Thymus (tissue), 11 donors: ENCODE measurements around the gene CPEB3. TPM values are rescaled to one million over a fixed set of nuclear protein-coding genes. Genes with fewer than 3 reads are reported as not detected.
"Not testable (repeated sequence)": the region's sequence is repeated elsewhere in the genome, so short reads cannot be mapped to it uniquely, and the experiment has no call there.

Experiments
- DNase-seq, 9 donors: peaks; one replicate each; pipeline ENCODE4 v3.0.0-alpha.2; 2013; ENCODE audit warnings: low spot score in 9 of 9, low read depth in 6 of 9, missing footprints in 1 of 9
- H3K27ac ChIP-seq, 2 donors: one replicate each; pipeline ENCODE4 v1.5.1; 2013; ENCODE audit warnings: control low read depth in 1 of 2, low read depth in 1 of 2, low read length in 1 of 2, mild to moderate bottlenecking in 1 of 2, moderate library complexity in 1 of 2
- H3K27me3 ChIP-seq, 2 donors: one replicate each; pipeline ENCODE4 v1.5.1; 2013; ENCODE audit warnings: low read length in 1 of 2; ENCODE audit not compliant: control insufficient read depth in 2 of 2, insufficient read depth in 1 of 2
- H3K36me3 ChIP-seq, 2 donors: one replicate each; pipeline ENCODE4 v1.5.1; 2013; ENCODE audit warnings: low read length in 1 of 2, mild to moderate bottlenecking in 1 of 2, moderate library complexity in 1 of 2; ENCODE audit not compliant: control insufficient read depth in 2 of 2, insufficient read depth in 2 of 2
- H3K4me1 ChIP-seq, 2 donors: one replicate each; pipeline ENCODE4 v1.5.1; 2013; ENCODE audit warnings: low read length in 2 of 2; ENCODE audit not compliant: control insufficient read depth in 2 of 2, insufficient read depth in 2 of 2
- H3K4me3 ChIP-seq, 2 donors: one replicate each; pipeline ENCODE4 v1.5.1; 2013; ENCODE audit warnings: low read length in 2 of 2, control low read depth in 1 of 2, mild to moderate bottlenecking in 1 of 2
- H3K9me3 ChIP-seq, 2 donors: one replicate each; pipeline ENCODE4 v1.5.1; 2013; ENCODE audit warnings: low read length in 1 of 2, mild to moderate bottlenecking in 1 of 2; ENCODE audit not compliant: control insufficient read depth in 2 of 2, insufficient read depth in 1 of 2
- WGBS: extraction: QIAGEN DNeasy Blood & Tissue Kit; methylation state at CpG from one replicate; pipeline ENCODE4 v1.1.7; 2013; 5-methylcytosine and 5-hydroxymethylcytosine counted together
- polyA plus RNA-seq: library from polyadenylated mRNA; stranded (reverse); fragments of 200-250 nt; gene quantifications from one replicate; pipeline ENCODE4 v1.2.3, GENCODE V29; 2013
- total RNA-seq: library from RNA; stranded (reverse); fragments of 120-200 nt; gene quantifications from one replicate; pipeline ENCODE4 v1.2.4, GENCODE V29; 2013
- donor health status: healthy.

Gene CPEB3
- total and polyA plus RNA-seq, 2 donors, result 0.76 to 1.8 TPM

- H3K27ac ChIP-seq, result no peak overlapping the region
- no peak overlapping the region for H3K4me3 ChIP-seq
- peaks cover 0 to 19% of the 10 kb centered on the region in 2 donors for H3K27me3 ChIP-seq
- no peak for DNase-seq
- 100% methylated on average over 3 of the region's 3 CpGs for WGBS
- no peaks in the 10 kb centered on the region for H3K9me3 ChIP-seq
- H3K4me1 ChIP-seq, result peaks cover 0 to 11% of the 10 kb centered on the region in 2 donors
- no peaks in the 10 kb centered on the region for H3K36me3 ChIP-seq
Observed at GRCh38 chr10:92238054-92238585, 52.8 kb downstream of the CPEB3 start.

- H3K27me3 ChIP-seq, result no peaks in the 10 kb centered on the region
- H3K27ac ChIP-seq, result no peak overlapping the region
- 100% methylated on average over 1 of the region's 1 CpG for WGBS
- H3K9me3 ChIP-seq, result no peaks in the 10 kb centered on the region
- H3K36me3 ChIP-seq, result no peaks in the 10 kb centered on the region
- DNase-seq, result no peak
- no peak overlapping the region for H3K4me3 ChIP-seq
- H3K4me1 ChIP-seq, result no peaks in the 10 kb centered on the region
Observed at GRCh38 chr10:92231196-92231595, 59.7 kb downstream of the CPEB3 start.

- Histone ChIP-seq H3K27ac (no peak overlapping the region), H3K4me3 (no peak overlapping the region), H3K9me3 (no peaks in the 10 kb centered on the region), H3K36me3 (no peaks in the 10 kb centered on the region), H3K4me1 (no peaks in the 10 kb centered on the region), H3K27me3 (no peaks in the 10 kb centered on the region)
- no peak for DNase-seq
- WGBS, result 97% methylated on average over 1 of the region's 1 CpG
Observed at GRCh38 chr10:92222603-92223262, 68.1 kb downstream of the CPEB3 start.

GRCh38 chr10:92219559-92219958, 71.3 kb downstream of the CPEB3 start:
- Histone ChIP-seq H3K9me3 (no peaks in the 10 kb centered on the region), H3K4me1 (no peaks in the 10 kb centered on the region), H3K36me3 (no peaks in the 10 kb centered on the region), H3K4me3 (no peak overlapping the region), H3K27ac (no peak overlapping the region), H3K27me3 (no peaks in the 10 kb centered on the region)
- no peak for DNase-seq
- WGBS, result 97% methylated on average over 6 of the region's 6 CpGs

GRCh38 chr10:92218569-92218968, 72.3 kb downstream of the CPEB3 start:
- Histone ChIP-seq H3K36me3 (no peaks in the 10 kb centered on the region), H3K4me1 (no peaks in the 10 kb centered on the region), H3K27me3 (no peaks in the 10 kb centered on the region), H3K4me3 (no peak overlapping the region), H3K9me3 (no peaks in the 10 kb centered on the region), H3K27ac (no peak overlapping the region)
- no peak for DNase-seq
- WGBS, result 98% methylated on average over 3 of the region's 3 CpGs

- not testable (repeated sequence) for H3K9me3 ChIP-seq, H3K36me3 ChIP-seq, DNase-seq, H3K4me1 ChIP-seq, H3K4me3 ChIP-seq, H3K27ac ChIP-seq, H3K27me3 ChIP-seq
- WGBS, result 97% methylated on average over 12 of the region's 12 CpGs
Observed at GRCh38 chr10:92216608-92217007, 74.3 kb downstream of the CPEB3 start.

- not testable (repeated sequence) for H3K27me3 ChIP-seq, H3K27ac ChIP-seq, H3K4me3 ChIP-seq, DNase-seq, H3K36me3 ChIP-seq, H3K9me3 ChIP-seq, H3K4me1 ChIP-seq
- WGBS, result 97% methylated on average over 9 of the region's 9 CpGs
Observed at GRCh38 chr10:92215222-92215621, 75.7 kb downstream of the CPEB3 start.

- DNase-seq, result no peak
- H3K4me1 ChIP-seq, result no peaks in the 10 kb centered on the region
- no peaks in the 10 kb centered on the region for H3K36me3 ChIP-seq
- no peak overlapping the region for H3K27ac ChIP-seq
- H3K4me3 ChIP-seq, result no peak overlapping the region
- WGBS, result 96% methylated on average over 2 of the region's 2 CpGs
- H3K27me3 ChIP-seq, result no peaks in the 10 kb centered on the region
- no peaks in the 10 kb centered on the region for H3K9me3 ChIP-seq
Observed at GRCh38 chr10:92213049-92213448, 77.8 kb downstream of the CPEB3 start.

- Histone ChIP-seq H3K4me3 (no peak overlapping the region), H3K27me3 (no peaks in the 10 kb centered on the region), H3K36me3 (no peaks in the 10 kb centered on the region), H3K27ac (no peak overlapping the region), H3K4me1 (no peaks in the 10 kb centered on the region), H3K9me3 (no peaks in the 10 kb centered on the region)
- DNase-seq, result no peak
- 98% methylated on average over 3 of the region's 3 CpGs for WGBS
Observed at GRCh38 chr10:92208736-92209135, 82.1 kb downstream of the CPEB3 start.
